Activated T-helper 1 cell treated with Interleukin-2 at 50 U/mL for 16 hours (primary cell): ENCODE results near the gene CELA2A.
"Not testable (repeated sequence)": the region's sequence is repeated elsewhere in the genome, so short reads cannot be mapped to it uniquely, and the experiment has no call there.

Experiments used
- DNase-seq: peaks from one replicate; pipeline ENCODE4 v3.0.0-alpha.2; 2020; ENCODE audit warnings: low read depth

Gene CELA2A

DNA sequence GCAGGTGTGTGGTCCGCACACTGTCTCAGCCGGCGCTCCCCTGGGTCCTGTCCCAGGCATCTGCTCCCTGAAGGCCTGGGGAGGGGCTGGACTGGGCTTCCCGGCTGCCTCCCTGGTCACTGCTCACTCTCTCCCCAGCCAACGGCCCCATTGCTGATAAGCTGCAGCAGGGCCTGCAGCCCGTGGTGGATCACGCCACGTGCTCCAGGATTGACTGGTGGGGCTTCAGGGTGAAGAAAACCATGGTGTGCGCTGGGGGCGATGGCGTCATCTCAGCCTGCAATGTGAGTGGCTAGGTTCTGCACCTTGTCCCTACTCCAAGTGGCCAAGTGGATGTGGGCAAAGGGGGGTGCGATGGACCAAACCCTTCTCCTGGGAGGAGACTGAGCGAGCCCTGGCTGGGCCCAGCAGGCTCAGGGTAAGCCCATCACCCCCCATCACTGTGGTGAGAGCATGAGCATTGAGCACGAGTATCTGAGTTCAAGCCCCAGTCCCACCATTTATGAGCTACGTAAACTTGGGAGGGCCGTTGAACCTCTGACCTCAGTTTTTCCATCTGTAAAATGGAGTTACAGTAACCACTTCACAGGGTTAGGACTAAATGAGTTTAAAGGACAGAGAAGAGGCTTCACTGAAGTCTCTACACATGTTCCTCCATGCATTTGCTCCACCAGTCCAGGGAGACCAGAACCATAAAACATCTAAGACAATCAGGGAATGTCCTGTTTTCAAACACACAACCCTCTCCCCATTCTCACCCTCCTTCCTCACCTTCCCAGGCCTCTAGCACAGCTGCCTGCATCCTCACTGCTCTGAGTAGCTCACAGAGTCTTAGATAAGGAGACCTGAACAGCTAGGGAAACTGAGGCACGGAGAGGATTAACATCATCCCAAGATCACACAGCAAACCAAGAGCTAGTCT is 11.8 kb upstream of the CELA2A start:
- DNase-seq: no peak

DNA sequence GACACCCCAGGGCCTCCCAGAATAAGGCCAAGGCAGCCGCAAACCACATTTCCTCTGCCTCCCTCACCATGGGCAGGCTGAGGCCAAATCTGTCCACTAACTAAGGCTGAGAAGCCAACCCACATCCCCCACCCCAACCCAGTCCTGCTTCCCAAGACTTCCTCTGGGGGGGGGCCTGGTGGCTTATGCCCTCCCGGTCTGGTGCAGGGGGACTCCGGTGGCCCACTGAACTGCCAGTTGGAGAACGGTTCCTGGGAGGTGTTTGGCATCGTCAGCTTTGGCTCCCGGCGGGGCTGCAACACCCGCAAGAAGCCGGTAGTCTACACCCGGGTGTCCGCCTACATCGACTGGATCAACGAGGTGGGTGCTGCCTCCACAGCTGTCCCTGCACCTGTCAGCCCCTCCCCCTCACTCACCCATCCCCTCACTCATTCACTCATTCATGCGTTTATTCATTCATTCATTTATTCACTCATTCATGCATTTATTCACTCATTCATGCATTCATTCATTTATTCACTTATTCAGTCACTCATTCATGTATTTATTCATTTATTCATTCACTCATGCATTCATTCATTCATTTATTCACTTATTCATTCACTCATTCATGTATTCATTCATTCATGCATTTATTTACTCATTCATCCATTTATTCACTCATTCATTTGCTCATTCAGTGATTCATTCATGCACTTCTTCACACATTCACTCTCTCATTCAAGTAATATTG is 11.0 kb upstream of the CELA2A start:
- DNase-seq: no peak

DNA sequence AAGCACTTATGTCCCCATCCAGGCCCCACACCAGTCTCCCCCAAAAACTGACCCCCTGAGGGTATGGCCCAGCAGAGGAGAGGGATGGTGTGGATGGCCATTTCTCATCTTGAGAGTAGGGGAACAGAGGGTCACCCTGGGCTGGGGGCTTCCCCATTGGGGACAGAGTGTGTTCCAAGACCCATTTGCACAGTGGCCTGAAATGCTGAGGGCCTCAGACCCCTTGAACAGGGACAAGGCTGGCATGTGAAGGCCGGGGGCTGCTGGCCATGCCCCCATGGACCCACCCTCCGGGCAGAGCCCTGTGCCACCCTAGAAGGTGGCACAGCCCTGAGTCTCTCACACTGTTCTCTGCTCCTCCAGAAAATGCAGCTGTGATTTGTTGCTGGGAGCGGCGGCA is 10.3 kb upstream of the CELA2A start:
- no peak for DNase-seq

DNA sequence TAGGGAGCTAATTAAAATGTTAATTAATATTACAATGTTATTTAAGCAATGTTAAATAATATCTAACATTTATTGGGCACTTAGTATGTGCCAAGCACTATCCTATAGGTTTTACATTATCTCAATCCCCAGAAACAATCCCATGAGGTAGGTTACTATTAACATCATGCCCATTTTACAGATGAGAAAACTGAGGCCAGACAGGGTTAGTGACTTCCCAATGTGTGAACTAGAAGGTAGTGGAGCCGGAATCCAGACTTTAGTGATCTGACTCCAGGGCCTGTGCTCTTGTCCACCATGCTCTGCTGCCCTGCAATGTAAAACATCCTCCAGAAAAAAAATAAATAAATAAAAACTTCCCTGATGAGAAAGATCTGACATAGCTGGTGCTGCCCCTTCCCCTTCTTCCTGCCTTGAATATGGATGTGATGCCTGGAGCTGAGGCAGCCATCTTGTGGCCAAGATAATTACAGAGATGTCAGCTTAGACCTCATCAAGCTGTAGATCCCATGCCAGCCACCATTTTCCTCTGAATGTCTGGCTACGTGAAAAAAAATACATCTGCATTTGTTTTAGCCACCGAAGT is 7.6 kb upstream of the CELA2A start:
- DNase-seq: no peak

DNA sequence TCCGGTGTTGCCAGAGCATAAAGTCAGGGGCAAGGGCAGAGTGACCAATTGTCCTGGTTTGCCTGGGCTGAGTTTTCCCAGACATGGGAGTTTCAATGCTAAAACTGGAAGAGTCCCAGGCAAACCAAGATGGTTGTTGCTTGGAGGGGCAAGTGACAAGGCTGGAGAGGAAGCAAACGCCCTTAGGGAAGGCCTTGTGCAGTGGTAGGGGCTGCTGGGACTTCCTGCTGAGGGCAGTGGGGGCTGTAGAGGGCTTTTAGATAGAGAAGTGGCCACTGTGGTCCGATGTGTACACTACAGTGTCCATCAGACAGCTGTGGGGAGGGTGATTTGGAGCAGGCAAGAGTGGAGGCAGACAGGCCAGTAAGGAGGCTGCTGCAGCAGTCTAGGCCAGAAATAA is 7.0 kb upstream of the CELA2A start:
- DNase-seq: no peak

DNA sequence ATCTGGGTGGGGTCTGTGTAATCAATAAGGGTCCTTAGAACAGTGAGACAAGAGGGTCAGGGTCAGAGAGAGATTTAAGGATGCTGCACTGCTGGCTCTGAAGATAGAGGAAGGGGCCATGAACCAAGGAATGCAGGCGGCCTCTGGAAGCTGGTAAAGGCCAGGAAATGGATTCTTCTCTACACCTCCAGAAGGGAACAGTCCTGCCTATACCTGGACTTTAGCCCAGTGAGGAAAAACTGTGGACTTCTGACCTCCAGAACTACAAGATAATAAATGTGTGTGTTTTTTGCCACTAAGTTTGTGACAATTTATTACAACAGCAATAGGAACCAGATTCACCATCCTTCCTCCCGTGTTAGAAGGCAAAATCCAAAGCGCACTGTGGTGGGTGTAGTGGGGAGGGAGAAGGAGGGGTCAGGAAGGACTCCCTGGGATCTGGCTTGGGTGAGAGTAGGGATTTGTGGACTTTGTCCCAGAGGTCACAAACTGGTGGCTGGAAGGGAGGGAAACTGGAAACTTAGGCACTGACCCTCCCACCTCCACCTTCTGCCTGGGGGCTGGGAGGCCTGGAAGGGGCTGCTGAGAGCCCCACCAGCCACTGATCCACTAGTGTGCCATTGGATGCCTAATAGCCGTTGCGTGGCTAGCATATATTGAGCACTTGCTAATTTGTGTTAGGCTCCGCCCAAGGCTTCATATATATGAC is 5.4 kb upstream of the CELA2A start:
- no peak for DNase-seq

DNA sequence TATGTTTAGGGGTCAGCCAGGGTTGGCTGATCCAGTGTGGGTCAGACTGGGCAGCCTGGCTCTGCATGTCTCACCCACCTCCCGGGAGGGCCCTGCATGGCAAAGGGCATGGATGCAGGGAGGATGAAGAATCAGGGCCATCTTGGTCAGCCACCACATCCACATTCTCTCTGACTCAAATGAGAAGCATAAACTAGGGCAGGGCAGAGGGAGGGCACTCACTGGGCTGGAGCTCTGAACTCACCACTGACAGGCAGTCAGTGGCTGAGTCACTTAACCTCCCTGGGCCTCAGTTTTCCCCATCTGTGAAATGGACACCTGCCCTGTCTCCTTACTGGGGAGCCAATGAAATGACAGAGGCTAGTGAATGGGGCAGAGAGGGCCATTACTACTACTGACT is 4.3 kb upstream of the CELA2A start:
- no peak for DNase-seq

DNA sequence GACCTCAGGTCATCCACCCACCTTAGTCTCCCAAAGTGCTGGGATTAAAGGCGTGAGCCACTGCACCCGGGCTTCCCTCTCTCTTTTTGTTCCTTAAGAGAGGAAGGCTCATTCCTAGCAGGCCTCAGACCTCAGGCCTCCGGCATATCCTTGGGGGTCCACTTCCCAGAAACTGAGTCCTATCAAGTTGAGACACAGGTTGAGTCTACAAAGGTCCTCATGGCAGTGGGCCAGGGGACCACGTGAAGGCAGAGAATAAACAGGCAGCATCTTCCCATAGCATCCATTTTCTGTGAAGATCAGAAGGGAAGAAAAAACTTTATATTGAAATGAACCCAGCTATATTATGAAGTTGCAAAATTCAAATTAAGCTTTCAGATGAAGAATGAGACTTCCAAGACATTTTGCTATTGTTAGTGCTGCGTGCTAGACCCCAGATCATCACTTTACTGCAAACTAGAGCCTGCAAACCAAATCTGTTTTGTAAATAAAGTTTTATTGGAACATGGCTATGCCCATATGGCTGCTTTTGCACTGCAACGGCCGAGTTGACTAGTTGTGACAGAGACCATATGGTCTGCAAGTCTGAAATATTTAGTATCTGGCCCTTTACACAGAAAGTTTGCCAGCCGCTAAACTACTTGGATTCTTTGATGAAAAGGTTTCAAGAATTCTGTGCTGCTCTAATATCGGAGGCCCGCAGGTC is 3.5 kb upstream of the CELA2A start:
- no peak for DNase-seq

DNA sequence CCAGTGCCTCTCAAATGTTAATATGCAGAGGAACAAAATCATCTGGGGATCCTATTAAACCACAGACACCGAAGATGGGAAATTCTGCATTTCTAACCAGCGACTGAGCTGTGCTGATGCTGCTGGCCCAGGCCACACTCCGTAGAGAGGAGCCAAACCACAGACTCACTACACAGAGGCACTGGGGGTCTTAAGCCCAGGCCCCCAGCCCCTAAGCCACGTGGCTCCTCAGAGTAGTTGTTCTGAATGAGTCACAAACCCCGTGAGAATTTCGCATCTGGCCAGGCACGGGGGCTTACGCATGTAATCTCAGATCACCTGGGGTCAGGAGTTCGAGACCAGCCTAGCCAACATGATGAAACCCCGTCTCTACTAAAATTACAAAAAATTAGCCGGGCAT is 2.8 kb upstream of the CELA2A start:
- no peak for DNase-seq

DNA sequence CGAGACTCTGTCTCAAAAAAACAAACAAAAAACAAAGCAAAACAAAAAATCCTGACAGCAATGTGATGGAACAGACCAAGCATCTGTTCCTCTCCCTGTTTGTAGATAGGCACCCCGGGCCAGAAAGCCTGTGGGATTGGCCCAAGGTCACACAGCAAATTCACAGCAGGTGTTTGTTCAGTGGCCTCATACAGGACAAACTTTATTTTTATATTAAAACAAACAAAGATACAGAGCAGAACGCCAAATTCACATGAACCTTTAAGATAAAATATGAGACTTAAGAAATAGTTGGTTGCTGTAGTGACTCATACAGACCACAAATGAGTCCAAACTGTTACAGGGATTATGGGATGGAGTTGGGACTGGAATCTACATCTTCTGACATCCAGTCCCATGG is 2.3 kb upstream of the CELA2A start:
- no peak for DNase-seq

DNA sequence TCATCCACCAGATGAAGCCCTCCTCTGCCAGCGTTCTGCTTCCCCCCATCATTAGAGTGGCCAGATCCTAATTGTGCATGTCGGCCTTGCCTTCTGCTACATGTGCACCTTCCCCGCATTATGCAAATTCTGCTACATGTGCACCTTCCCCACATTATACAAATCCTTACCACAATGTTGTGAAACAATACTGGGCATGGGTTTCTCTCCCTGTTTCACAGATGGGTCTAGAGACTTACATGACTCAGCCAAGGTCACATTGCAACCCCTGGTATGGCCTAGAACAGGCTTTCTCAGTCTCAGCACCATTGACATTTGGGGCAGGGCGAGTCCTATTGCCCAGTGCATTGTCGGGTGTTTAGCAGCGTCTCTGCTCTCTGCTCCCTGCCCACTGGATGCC is 1.0 kb upstream of the CELA2A start:
- no peak for DNase-seq

DNA sequence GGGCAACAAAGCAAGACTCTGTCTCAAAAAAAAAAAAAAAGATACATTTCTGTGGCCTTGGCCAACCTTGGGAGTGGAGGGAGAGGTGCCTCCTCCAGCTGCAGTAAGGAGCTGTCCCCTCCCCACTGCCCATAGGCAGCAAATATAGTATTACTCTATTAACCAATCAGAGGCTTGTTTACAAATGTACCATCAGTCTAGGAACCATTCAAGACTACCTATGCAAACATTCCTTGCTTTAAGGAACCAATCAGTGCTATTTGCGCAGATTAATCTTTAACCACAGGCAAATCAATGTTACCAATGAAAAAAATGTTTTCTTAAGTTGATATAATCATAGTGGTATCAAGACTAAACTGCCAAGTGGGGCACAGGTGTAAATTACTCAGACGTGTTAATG is 1.1 kb downstream of the CELA2A start:
- DNase-seq: no peak

DNA sequence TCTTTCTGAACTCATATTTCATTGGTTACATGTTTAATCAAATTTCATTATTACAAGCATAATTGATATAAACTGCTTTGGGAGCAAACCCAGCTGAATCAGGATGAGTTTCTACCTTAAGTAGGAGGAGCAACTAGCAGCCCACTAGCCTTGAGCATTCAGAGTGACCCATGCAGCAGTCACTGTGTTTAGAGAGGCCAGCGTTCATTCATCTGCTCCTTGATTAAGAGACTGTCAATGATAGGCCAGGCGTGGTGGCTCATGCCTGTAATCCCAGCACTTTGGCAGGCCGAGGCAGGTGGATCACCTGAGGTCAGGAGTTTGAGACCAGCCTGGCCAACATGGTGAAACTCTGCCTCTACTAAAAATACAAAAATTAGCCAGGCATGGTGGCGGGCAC is 1.9 kb downstream of the CELA2A start:
- not testable (repeated sequence) for DNase-seq

DNA sequence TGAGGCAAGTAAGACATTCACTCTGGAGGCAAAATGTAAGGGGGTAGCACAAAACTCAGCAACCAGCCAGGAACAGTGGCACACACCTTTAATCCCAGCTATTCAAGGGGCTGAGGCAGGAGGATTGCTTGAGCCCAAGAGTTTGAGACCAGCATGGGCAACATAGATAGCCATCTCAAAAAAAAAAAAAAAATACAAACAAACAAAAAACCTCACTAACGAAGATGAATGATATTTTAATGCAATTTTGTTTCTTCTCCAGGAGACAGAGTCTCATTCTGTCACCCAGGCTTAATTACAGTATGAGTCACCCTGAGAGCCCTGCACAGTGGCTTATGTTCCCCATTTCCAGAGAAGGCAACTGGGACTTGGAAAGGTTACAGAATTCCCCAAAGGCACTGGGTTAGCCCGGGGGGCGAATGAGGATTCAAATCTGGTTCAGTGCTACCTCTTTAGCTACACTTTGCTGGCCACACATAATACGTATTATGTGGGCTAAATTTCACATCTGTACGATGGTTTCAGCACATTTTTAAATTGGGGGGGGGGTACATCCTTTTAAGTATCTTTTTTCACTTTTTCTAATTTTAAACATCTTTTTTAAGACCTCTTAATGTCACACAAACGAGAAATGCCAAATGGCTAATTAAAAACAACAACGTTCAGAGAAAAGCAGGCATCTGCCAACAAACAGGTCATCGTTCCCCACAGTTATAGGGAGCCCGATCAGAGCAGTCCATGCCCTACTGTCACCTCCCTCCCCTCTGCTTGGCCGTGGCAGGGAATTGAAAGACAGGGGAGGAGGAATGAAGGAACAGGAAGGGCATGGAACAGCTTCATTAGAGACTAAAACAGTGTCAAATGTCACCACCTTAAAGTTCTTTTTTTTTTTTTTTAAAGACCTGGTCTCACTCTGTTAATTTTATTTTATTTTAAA is 3.5 kb downstream of the CELA2A start:
- no peak for DNase-seq

DNA sequence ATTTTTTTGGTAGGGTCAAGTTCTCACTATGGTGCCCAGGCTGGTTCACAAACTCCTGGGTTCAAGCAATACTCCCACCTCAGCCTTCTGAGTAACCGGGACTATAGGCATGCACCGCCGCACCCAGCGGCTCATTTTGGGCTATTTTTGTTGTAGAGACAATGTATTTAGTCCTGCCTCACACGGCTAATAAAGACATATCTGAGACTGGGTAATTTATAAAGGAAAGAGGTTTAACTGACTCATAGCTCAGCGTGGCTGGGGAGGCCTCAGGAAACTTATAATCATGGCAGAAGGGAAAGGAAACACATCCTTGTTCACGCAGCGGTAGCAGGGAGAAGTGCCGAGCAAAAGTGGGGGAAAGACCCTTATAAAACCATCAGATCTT is 4.2 kb downstream of the CELA2A start:
- DNase-seq: no peak

DNA sequence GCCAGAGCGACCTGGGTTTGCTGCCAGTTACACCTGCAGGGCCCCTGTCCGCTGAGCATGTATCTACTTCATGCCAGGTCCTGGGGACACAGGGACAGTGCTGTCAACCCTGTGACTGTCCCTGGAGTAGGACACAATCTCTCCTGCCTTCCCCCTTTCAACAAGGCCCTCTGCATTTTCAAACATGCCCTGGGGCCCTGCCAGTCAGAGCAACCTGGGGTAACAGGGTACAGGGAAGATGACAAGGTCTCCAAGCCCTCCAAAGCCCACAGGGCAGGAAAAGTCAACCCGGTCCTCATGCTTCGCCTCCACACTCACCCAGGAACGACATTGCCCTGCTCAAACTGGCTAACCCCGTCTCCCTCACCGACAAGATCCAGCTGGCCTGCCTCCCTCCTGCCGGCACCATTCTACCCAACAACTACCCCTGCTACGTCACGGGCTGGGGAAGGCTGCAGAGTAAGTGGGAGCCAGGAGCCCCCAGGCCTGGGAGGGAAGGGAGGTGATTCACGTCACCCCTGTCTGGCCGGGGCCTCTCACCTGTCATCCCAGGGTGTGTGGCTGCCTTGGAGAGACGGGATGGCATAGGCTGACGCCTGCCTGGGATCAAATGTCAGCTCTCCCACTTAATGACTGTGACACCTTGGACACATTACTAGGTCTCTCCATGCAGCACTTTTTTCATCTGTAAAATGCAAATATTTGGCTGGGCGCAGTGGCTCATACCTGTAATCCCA is 6.7 kb downstream of the CELA2A start:
- not testable (repeated sequence) for DNase-seq

DNA sequence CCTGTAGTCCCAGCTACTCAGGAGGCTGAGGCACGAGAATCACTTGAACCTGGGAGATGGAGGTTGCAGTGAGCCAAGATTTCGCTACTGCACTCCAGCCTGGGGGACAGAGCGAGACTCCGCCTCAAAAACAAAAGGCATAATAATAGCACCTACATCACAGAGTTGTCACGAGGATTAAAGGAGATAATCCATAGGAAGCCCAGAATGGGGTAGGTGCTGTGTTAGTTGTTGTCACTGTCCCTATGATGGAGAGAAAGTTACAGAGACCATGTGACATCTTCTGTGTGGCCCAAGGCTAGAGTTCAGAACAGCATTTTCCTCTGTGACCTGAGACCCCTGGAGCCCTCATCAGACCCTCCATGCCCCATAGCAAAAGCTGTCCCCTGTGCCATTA is 7.4 kb downstream of the CELA2A start:
- DNase-seq: not testable (repeated sequence)

DNA sequence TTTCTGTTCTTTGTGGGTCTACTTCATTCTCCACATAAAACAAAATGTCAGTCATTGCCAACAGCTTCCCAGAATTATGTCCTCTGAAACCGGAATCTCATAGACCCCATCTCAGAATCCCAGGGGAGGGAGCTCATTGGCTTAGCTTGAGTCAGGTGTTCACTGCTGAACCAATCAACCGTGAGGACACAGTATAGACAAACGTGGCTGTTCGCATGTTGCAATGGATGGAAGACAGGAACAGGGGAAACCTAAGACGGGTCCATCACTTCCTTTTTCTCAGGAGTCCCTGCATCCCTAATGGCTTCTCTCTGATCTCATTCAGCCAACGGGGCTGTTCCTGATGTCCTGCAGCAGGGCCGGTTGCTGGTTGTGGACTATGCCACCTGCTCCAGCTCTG is 9.1 kb downstream of the CELA2A start:
- DNase-seq: no peak

DNA sequence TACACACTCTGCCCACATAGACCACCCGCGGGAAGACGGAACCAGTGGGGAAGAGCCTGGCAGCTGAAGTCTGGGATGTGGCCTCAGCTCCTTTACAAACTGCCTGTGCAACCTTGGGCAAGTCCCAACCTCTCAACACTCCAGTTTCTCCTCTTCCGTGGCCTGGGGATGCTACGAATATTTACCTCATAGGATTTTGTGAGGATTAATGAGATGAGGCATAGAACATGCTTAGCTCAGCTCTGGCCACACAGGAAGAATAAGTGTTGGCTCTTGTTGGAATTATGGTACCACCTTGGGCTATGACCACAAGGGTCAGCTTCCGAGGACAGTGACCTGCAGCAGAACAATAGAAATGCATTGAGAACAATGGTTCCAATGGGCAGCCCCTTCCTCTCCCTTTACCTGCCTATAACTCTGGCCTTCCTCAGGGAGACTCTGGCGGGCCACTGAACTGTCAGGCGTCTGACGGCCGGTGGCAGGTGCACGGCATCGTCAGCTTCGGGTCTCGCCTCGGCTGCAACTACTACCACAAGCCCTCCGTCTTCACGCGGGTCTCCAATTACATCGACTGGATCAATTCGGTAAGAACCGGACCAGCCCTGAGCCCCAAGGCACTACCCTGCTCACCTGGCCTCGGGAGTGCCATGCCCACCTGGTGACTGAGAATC is 10.6 kb downstream of the CELA2A start:
- not testable (repeated sequence) for DNase-seq
